Esophagus squamous epithelium (tissue), 4 donors: ENCODE results near the gene PARD3.

ENCODE experiments used
- CTCF ChIP-seq, 6 experiments: fragments of 450-650 bp in 4 of 6; fragments of 200-600 bp in 2 of 6; sonication (generic) in 2 of 6; IDR thresholded peaks; one replicate each; pipeline ENCODE4 v1.5.1; 2016 to 2019; ENCODE audit warnings: antibody characterized with exemption in 6 of 6, mild to moderate bottlenecking in 4 of 6, moderate library complexity in 4 of 6
- POLR2A ChIP-seq, 4 donors: fragments of 450-650 bp; IDR thresholded peaks; one replicate each; pipeline ENCODE4 v1.6.1; 2017; ENCODE audit warnings: antibody characterized with exemption in 4 of 4, mild to moderate bottlenecking in 4 of 4, moderate library complexity in 3 of 4

GRCh38 chr10:34438741-34439140 lies 376.4 kb downstream of the PARD3 start:
- TF ChIP-seq CTCF (IDR thresholded peaks at IDR 0.05) (no peak), POLR2A (IDR thresholded peaks at IDR 0.05) (no peak)
